ENCODE results near the gene MT1M.
"Not testable (repeated sequence)": the region's sequence is repeated elsewhere in the genome, so short reads cannot be mapped to it uniquely, and the experiment has no call there.

MT1M gene

DNA sequence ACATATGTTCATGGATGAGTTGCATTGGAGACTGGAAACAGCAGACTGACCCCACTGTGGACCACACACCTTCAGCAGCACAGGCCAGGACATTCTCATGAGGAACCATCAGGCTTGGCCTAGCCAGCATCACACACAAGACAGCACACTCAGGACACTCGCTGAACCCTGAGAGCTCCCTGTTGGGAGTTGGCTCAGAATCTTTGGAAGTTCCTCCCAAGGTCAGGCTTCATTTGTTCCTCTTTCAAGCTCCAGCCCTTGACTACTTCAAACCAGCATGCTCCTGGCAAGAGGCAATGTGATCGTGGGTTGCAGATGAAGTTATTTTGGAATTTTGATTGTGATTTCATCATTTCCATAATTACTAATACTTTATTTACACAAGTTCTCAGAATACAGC, 39.2 kb downstream of the MT1M start:
- not testable (repeated sequence) for H3K9me3 ChIP-seq (ENCODE audit: control insufficient read depth in 5 of 5, low read length in 5 of 5); H3K9ac ChIP-seq (ENCODE audit: low read length in 5 of 5); H3K36me3 ChIP-seq (ENCODE audit: control insufficient read depth in 5 of 5, insufficient read depth in 5 of 5, low read length in 5 of 5); H3K4me3 ChIP-seq (ENCODE audit: low read depth in 1 of 5, low read length in 5 of 5); H3K27ac ChIP-seq (ENCODE audit: low read depth, low read length)
- peaks cover 0 to 25% (median 17%) of the 10 kb centered on the region in 5 donors for H3K4me1 ChIP-seq (ENCODE audit: control insufficient read depth in 5 of 5, insufficient read depth in 5 of 5, low read length in 5 of 5)
- H3K27me3 ChIP-seq (ENCODE audit: control insufficient read depth in 5 of 5, insufficient read depth in 4 of 5, low read length in 5 of 5) = peaks cover 0 to 36% (median 15%) of the 10 kb centered on the region in 5 donors

DNA sequence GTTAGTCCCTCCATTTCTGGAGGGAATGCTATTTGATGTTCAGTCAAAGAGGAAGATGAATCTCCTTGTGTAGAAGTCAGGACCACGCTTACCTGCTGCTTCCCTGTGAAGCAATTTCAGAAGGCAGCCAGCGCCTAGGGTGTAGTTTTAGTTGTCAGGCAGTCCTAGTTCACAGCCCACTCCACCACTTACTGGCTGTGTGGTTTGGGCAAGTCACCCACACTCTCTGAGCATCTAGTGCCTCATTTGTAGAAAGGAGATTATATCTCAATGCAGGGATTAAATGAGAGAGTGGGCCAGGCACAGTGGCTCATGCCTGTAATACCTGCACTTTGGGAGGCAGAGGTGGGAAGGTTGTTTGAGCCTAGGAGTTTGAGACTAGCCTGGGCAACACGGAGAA, 39.7 kb downstream of the MT1M start:
- not testable (repeated sequence) for H3K36me3 ChIP-seq (ENCODE audit: control insufficient read depth in 5 of 5, insufficient read depth in 5 of 5, low read length in 5 of 5); H3K27ac ChIP-seq (ENCODE audit: low read depth, low read length); H3K4me3 ChIP-seq (ENCODE audit: low read depth in 1 of 5, low read length in 5 of 5); H3K9ac ChIP-seq (ENCODE audit: low read length in 5 of 5); H3K9me3 ChIP-seq (ENCODE audit: control insufficient read depth in 5 of 5, low read length in 5 of 5)
- Histone ChIP-seq H3K27me3 (ENCODE audit: control insufficient read depth in 5 of 5, insufficient read depth in 4 of 5, low read length in 5 of 5) (peaks cover 0 to 39% (median 15%) of the 10 kb centered on the region in 5 donors), H3K4me1 (ENCODE audit: control insufficient read depth in 5 of 5, insufficient read depth in 5 of 5, low read length in 5 of 5) (peaks cover 0 to 25% (median 17%) of the 10 kb centered on the region in 5 donors)

DNA sequence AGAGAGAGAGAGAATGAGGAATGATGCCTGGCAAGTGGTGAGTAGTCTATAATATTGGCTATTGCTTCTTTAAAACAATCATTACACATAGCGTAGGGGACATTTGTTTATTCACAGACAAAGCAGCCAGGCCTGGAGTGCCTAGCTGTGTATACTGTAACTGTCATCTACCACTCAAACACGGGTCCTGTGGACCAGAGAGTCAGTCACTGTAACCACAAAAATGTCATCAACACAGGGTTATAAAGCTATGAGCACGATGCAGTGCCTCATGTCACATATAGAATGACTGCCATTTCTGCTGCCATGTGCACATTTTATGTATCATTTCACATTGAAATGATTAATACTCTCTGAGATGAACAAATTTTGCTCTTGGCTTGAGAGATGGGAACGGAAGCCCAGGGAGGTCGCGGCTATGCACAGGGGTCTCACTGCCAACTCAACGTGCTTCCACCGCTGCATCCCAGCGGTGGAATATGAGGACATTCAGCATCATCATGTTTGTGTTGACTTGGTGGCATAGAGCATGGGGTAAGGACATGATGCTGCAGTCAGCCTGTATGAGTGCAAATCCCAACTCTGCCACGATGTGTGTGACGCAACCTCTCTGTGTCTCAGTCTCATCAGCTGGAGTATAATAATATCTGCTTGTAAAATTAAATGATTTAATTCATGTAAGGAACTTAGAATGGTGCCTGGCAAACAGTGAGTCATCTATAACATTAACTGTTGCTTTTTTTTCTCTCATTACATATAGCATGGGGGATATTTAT, 40.5 kb downstream of the MT1M start:
- Histone ChIP-seq H3K4me3 (ENCODE audit: low read depth in 1 of 5, low read length in 5 of 5) (no peak overlapping the region), H3K9me3 (ENCODE audit: control insufficient read depth in 5 of 5, low read length in 5 of 5) (no peaks in the 10 kb centered on the region), H3K36me3 (ENCODE audit: control insufficient read depth in 5 of 5, insufficient read depth in 5 of 5, low read length in 5 of 5) (no peaks in the 10 kb centered on the region), H3K4me1 (ENCODE audit: control insufficient read depth in 5 of 5, insufficient read depth in 5 of 5, low read length in 5 of 5) (peaks cover 0 to 19% (median 12%) of the 10 kb centered on the region in 5 donors), H3K9ac (ENCODE audit: low read length in 5 of 5) (no peak overlapping the region), H3K27me3 (ENCODE audit: control insufficient read depth in 5 of 5, insufficient read depth in 4 of 5, low read length in 5 of 5) (peaks cover 0 to 35% (median 15%) of the 10 kb centered on the region in 5 donors), H3K27ac (ENCODE audit: low read depth, low read length) (no peak overlapping the region)

DNA sequence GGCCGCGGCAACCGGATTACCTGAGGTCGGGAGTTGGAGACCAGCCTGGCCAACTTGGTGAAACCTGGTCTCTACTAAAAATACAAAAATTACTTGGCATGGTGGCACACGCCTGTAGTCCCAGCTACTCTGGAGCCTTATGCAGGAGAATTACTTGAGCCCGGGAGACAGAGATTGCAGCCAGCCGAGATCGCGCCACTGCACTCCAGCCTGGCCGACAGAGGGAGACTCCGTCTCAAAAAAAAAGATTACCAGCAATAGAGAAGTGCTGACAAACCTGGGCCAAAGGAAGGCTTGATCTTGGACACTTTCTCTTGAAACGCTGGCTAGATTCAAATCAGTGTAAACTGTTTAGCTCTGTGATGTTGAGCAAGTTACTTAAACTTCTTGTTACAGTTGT, 41.5 kb downstream of the MT1M start:
- no peak overlapping the region for H3K9ac ChIP-seq (ENCODE audit: low read length in 5 of 5)
- no peaks in the 10 kb centered on the region for H3K36me3 ChIP-seq (ENCODE audit: control insufficient read depth in 5 of 5, insufficient read depth in 5 of 5, low read length in 5 of 5)
- peaks cover 0 to 30% (median 6%) of the 10 kb centered on the region in 5 donors for H3K27me3 ChIP-seq (ENCODE audit: control insufficient read depth in 5 of 5, insufficient read depth in 4 of 5, low read length in 5 of 5)
- H3K27ac ChIP-seq (ENCODE audit: low read depth, low read length) = no peak overlapping the region
- no peaks in the 10 kb centered on the region for H3K9me3 ChIP-seq (ENCODE audit: control insufficient read depth in 5 of 5, low read length in 5 of 5)
- H3K4me1 ChIP-seq (ENCODE audit: control insufficient read depth in 5 of 5, insufficient read depth in 5 of 5, low read length in 5 of 5) = peaks cover 0 to 14% (median 8%) of the 10 kb centered on the region in 5 donors
- no peak overlapping the region for H3K4me3 ChIP-seq (ENCODE audit: low read depth in 1 of 5, low read length in 5 of 5)

DNA sequence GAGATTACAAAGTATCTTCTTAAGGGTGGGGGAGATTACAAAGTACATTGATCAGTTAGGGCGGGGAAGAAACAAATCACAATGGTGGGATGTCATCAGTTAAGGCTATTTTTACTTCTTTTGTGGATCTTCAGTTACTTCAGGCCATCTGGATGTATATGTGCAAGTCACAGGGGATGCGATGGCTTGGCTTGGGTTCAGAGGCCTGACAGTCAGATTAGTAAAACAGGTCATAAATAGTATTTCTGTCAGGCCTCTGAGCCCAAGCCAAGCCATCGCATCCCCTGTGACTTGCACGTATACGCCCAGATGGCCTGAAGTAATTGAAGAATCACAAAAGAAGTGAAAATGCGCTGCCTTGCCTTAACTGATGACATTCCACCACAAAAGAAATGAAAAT, 42.1 kb downstream of the MT1M start:
- H3K4me3 ChIP-seq (ENCODE audit: low read depth in 1 of 5, low read length in 5 of 5); H3K9me3 ChIP-seq (ENCODE audit: control insufficient read depth in 5 of 5, low read length in 5 of 5); H3K36me3 ChIP-seq (ENCODE audit: control insufficient read depth in 5 of 5, insufficient read depth in 5 of 5, low read length in 5 of 5); H3K9ac ChIP-seq (ENCODE audit: low read length in 5 of 5); H3K27ac ChIP-seq (ENCODE audit: low read depth, low read length); H3K4me1 ChIP-seq (ENCODE audit: control insufficient read depth in 5 of 5, insufficient read depth in 5 of 5, low read length in 5 of 5): not testable (repeated sequence)
- H3K27me3 ChIP-seq (ENCODE audit: control insufficient read depth in 5 of 5, insufficient read depth in 4 of 5, low read length in 5 of 5) = peaks cover 0 to 24% (median 4%) of the 10 kb centered on the region in 5 donors

DNA sequence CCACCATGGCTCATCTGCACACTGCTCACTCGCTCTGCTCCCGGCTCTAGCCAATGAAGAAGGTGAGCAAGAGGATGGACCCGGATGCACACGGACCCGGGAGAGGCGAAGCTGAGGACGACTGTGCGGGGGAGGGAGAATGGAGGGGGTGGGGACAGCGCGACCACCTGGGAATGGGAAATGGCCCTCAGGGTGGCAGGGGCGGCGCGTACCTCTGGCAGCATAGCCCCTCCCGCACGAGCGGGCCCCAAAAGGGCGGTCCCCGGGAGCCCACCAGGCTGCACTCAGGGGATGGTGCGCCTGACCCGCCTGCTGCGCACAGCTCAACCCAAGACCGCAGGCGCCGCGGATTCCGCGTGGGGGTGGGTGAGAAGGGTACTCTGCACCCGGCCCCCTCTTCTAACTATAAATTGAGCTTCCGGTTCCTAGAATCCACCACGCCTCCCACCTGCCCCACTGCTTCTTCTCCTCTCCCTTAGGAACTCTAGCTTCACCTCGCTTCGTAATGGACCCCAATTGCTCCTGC, 43.3 kb downstream of the MT1M start:
- peaks cover 0 to 16% (median under 1%) of the 10 kb centered on the region in 5 donors for H3K27me3 ChIP-seq (ENCODE audit: control insufficient read depth in 5 of 5, insufficient read depth in 4 of 5, low read length in 5 of 5)
- H3K9ac ChIP-seq (ENCODE audit: low read length in 5 of 5) = no peak overlapping the region
- peaks cover 0 to 4% (median under 1%) of the 10 kb centered on the region in 5 donors for H3K4me1 ChIP-seq (ENCODE audit: control insufficient read depth in 5 of 5, insufficient read depth in 5 of 5, low read length in 5 of 5)
- H3K4me3 ChIP-seq (ENCODE audit: low read depth in 1 of 5, low read length in 5 of 5) = no peak overlapping the region
- H3K36me3 ChIP-seq (ENCODE audit: control insufficient read depth in 5 of 5, insufficient read depth in 5 of 5, low read length in 5 of 5) = no peaks in the 10 kb centered on the region
- H3K27ac ChIP-seq (ENCODE audit: low read depth, low read length) = no peak overlapping the region
- H3K9me3 ChIP-seq (ENCODE audit: control insufficient read depth in 5 of 5, low read length in 5 of 5) = no peaks in the 10 kb centered on the region

DNA sequence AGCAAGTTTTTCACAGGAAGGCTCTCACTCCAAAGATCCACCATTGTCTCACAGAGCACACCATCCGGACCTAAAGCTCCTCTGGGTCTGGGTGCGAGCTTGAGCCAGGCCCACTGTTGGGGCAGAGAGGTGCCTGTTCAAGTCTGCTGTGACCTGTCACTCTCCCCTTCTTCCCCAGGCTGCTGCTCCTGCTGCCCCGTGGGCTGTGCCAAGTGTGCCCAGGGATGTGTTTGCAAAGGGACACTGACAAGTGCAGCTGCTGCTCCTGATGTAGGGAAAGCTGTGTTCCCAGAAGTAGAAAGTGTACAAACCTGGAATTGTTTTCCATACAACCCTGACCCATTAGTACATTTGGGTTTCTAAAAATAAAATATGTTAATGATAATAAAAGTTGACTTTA, 45.0 kb downstream of the MT1M start:
- no peak overlapping the region for H3K4me3 ChIP-seq (ENCODE audit: low read depth in 1 of 5, low read length in 5 of 5)
- H3K9ac ChIP-seq (ENCODE audit: low read length in 5 of 5) = no peak overlapping the region
- peaks cover 0 to 16% (median 0%) of the 10 kb centered on the region in 5 donors for H3K27me3 ChIP-seq (ENCODE audit: control insufficient read depth in 5 of 5, insufficient read depth in 4 of 5, low read length in 5 of 5)
- H3K36me3 ChIP-seq (ENCODE audit: control insufficient read depth in 5 of 5, insufficient read depth in 5 of 5, low read length in 5 of 5) = no peaks in the 10 kb centered on the region
- H3K4me1 ChIP-seq (ENCODE audit: control insufficient read depth in 5 of 5, insufficient read depth in 5 of 5, low read length in 5 of 5) = peaks cover 3 to 16% (median 13%) of the 10 kb centered on the region in 5 donors
- no peaks in the 10 kb centered on the region for H3K9me3 ChIP-seq (ENCODE audit: control insufficient read depth in 5 of 5, low read length in 5 of 5)
- H3K27ac ChIP-seq (ENCODE audit: low read depth, low read length) = no peak overlapping the region

DNA sequence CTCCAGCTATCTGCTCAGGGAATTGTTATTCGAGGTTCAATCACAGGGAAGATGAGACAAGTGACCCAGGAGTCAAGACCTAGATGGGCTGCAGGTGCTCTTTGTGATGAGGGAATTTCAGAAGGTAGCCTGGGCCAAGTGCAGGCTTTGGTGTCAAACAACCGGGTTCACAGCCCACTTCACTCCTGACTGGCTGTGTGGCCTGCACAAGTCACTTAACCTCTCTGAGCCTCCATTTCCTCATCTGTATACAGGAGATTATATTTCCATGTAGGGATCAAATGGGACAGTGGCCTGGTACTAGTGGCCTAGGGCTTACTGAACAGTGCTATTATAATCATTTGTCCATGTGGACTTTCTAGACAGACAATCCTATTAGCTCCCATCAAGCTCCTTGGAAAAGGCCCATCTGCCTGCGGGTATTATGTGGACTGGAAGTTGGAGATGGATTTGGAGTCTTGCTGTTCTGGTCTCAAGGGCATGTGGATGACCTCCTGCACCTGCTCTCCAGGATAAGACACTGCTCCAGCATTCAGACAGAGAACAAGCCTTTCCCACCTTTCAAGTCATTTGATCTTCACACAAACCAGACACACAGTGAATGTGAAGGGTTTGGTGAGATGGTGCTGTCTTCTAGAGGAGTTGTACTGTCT, 46.7 kb downstream of the MT1M start:
- peaks cover 0 to 10% (median 0%) of the 10 kb centered on the region in 5 donors for H3K27me3 ChIP-seq (ENCODE audit: control insufficient read depth in 5 of 5, insufficient read depth in 4 of 5, low read length in 5 of 5)
- no peak overlapping the region for H3K9ac ChIP-seq (ENCODE audit: low read length in 5 of 5)
- H3K4me1 ChIP-seq (ENCODE audit: control insufficient read depth in 5 of 5, insufficient read depth in 5 of 5, low read length in 5 of 5) = peaks cover 10 to 34% (median 30%) of the 10 kb centered on the region in 5 donors
- no peaks in the 10 kb centered on the region for H3K9me3 ChIP-seq (ENCODE audit: control insufficient read depth in 5 of 5, low read length in 5 of 5)
- no peak overlapping the region for H3K27ac ChIP-seq (ENCODE audit: low read depth, low read length)
- H3K36me3 ChIP-seq (ENCODE audit: control insufficient read depth in 5 of 5, insufficient read depth in 5 of 5, low read length in 5 of 5) = peaks cover 0 to 2% (median 0%) of the 10 kb centered on the region in 5 donors
- H3K4me3 ChIP-seq (ENCODE audit: low read depth in 1 of 5, low read length in 5 of 5) = no peak overlapping the region

DNA sequence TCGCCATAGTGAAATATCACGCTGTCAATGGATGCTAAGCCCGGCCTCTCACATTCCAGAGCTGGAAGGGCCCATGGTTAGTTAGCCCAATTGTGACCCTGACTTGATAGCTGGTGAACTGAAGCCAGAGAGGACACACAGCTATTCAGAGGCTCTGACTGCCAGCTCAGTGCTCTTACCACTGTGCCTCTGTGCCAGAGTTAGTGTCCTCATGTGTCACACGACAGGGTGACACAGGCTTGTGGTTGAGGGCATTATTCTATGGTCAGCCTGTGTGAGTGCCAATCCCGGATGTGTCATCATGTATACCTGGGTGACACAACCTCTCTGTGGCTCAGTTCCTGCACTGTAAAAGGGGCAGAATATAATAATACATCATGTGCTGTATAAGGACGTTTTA, 47.4 kb downstream of the MT1M start:
- Histone ChIP-seq H3K27ac (ENCODE audit: low read depth, low read length) (no peak overlapping the region), H3K9ac (ENCODE audit: low read length in 5 of 5) (no peak overlapping the region), H3K9me3 (ENCODE audit: control insufficient read depth in 5 of 5, low read length in 5 of 5) (no peaks in the 10 kb centered on the region), H3K27me3 (ENCODE audit: control insufficient read depth in 5 of 5, insufficient read depth in 4 of 5, low read length in 5 of 5) (peaks cover 0 to 10% (median 0%) of the 10 kb centered on the region in 5 donors), H3K36me3 (ENCODE audit: control insufficient read depth in 5 of 5, insufficient read depth in 5 of 5, low read length in 5 of 5) (peaks cover 0 to 2% (median 0%) of the 10 kb centered on the region in 5 donors), H3K4me3 (ENCODE audit: low read depth in 1 of 5, low read length in 5 of 5) (no peak overlapping the region), H3K4me1 (ENCODE audit: control insufficient read depth in 5 of 5, insufficient read depth in 5 of 5, low read length in 5 of 5) (peaks cover 10 to 40% (median 35%) of the 10 kb centered on the region in 5 donors)
